OCI-LY1 (cell line): ENCODE results near the gene NEK6.

Experiments
- CTCF ChIP-seq: fragments of 200-600 bp; sonication (generic), shearing (Covaris generic); IDR thresholded peaks from 2 replicates; pipeline ENCODE4 v1.5.1; 2017; ENCODE audit warnings: mild to moderate bottlenecking, antibody characterized with exemption, low read length, moderate library complexity, mixed read lengths
- EZH2 ChIP-seq: fragments of 200-600 bp; sonication (generic), shearing (Covaris generic); IDR thresholded peaks from 2 replicates; pipeline ENCODE4 v1.8.0; 2017; ENCODE audit warnings: borderline replicate concordance, mixed run types, mild to moderate bottlenecking, antibody characterized with exemption, low read length, moderate library complexity, mixed read lengths

GRCh38 chr9:124218438-124218982 lies 39.2 kb upstream of the NEK6 start:
- no peak for TF ChIP-seq EZH2
- no peak for TF ChIP-seq CTCF
